Endothelial cell of umbilical vein (primary cell): Measurements from ENCODE around the gene CIB2. TPM values are rescaled to one million over a fixed set of nuclear protein-coding genes. Genes with fewer than 3 reads are reported as not detected.

Experiments
- BruUV-seq: library from RNA; stranded (reverse); fragments of 400-500 nt; replicated peaks from 2 replicates; lab custom pipeline; 2021; lab: Mats Ljungman, UMichigan
- CTCF ChIA-PET: fragments of 300-600, 350-600 bp; sonication (Branson Sonifier 250); formaldehyde crosslinking; loops from one replicate; lab custom pipeline; 2021; ENCODE audit warnings: antibody characterized with exemption, inconsistent platforms; lab: Charles Lee
- POLR2A ChIA-PET: fragments of 300-600, 350-600 bp; sonication (Branson Sonifier 250); formaldehyde crosslinking; loops from one replicate; lab custom pipeline; 2021; ENCODE audit warnings: antibody characterized with exemption, inconsistent platforms; lab: Charles Lee
- DNase-seq: peaks from one replicate; pipeline ENCODE4 v3.0.0-alpha.2; 2011; ENCODE audit warnings: low read depth, low spot score
- FAIRE-seq: peaks from 2 replicates; lab custom pipeline; 2011; peaks lifted over from hg19 to GRCh38; lab: Jason Lieb, UNC
- H2AFZ ChIP-seq: 2 replicates; pipeline ENCODE4 v1.6.0; 2012; ENCODE audit warnings: low read depth, low read length, control low read depth, inconsistent platforms
- H3K27ac ChIP-seq: 2 replicates; pipeline ENCODE4 v1.5.1; 2011; ENCODE audit warnings: low read depth, mild to moderate bottlenecking, control low read depth, low read length, moderate library complexity; ENCODE audit not compliant: insufficient read depth
- H3K27me3 ChIP-seq, 2 experiments: 2 replicates each; pipeline versions ENCODE4 v1.6.0 to v1.6.1; 2011; ENCODE audit warnings: low read length in 2 of 2, mixed read lengths in 1 of 2; ENCODE audit not compliant: control insufficient read depth in 2 of 2, insufficient read depth in 2 of 2
- H3K36me3 ChIP-seq, 2 experiments: 2 replicates in 1 of 2; 3 replicates in 1 of 2; pipeline ENCODE4 v1.5.1; 2011; ENCODE audit warnings: low read length in 2 of 2, mild to moderate bottlenecking in 1 of 2, moderate library complexity in 1 of 2; ENCODE audit not compliant: control insufficient read depth in 2 of 2, insufficient read depth in 2 of 2; ENCODE audit errors: extremely low read depth in 1 of 2
- H3K4me1 ChIP-seq: 3 replicates; pipeline ENCODE4 v1.5.1; 2011; ENCODE audit warnings: mild to moderate bottlenecking, low read length; ENCODE audit not compliant: control insufficient read depth, insufficient read depth; ENCODE audit errors: extremely low read depth
- H3K4me2 ChIP-seq: 2 replicates; pipeline ENCODE4 v1.6.1; 2011; ENCODE audit warnings: low read length, control low read depth, mixed read lengths; ENCODE audit not compliant: insufficient read depth
- H3K4me3 ChIP-seq, 3 experiments: fragments of 200-600 bp in 1 of 3; sonication (generic), shearing (Covaris generic) in 1 of 3; replicated peaks in 1 of 3; 2 replicates each; pipeline ENCODE4 v1.5.1; 2011 to 2016; ENCODE audit warnings: control low read depth in 3 of 3, low read length in 3 of 3, mild to moderate bottlenecking in 2 of 3, inconsistent platforms in 1 of 3, low read depth in 1 of 3, moderate library complexity in 1 of 3; ENCODE audit not compliant: insufficient read depth in 1 of 3
- H3K79me2 ChIP-seq: 2 replicates; pipeline ENCODE4 v1.6.0; 2012; ENCODE audit warnings: low read length, inconsistent platforms; ENCODE audit not compliant: control insufficient read depth, insufficient read depth
- H3K9ac ChIP-seq: replicated peaks from 2 replicates; pipeline ENCODE3; 2011; ENCODE audit warnings: low read length, control low read depth; ENCODE audit not compliant: insufficient read depth; ENCODE audit errors: extremely low read depth
- H3K9me1 ChIP-seq: replicated peaks from 3 replicates; pipeline ENCODE4 v1.6.0; 2011; ENCODE audit warnings: mild to moderate bottlenecking, low read length; ENCODE audit not compliant: control insufficient read depth, insufficient read depth; ENCODE audit errors: extremely low read depth
- H3K9me3 ChIP-seq: replicated peaks from 2 replicates; pipeline ENCODE4 v1.5.1; 2012; ENCODE audit warnings: low read length, inconsistent platforms; ENCODE audit not compliant: control insufficient read depth, insufficient read depth
- H4K20me1 ChIP-seq: replicated peaks from 2 replicates; pipeline ENCODE3; 2011; ENCODE audit warnings: mild to moderate bottlenecking, low read length; ENCODE audit not compliant: control insufficient read depth, insufficient read depth; ENCODE audit errors: extremely low read depth
- GATA2 ChIP-seq: IDR thresholded peaks from 2 replicates; pipeline ENCODE4 v1.7.0; 2011; ENCODE audit warnings: low read depth, mild to moderate bottlenecking, moderate library complexity, mixed read lengths, low read length; ENCODE audit not compliant: insufficient read length, insufficient read depth
- MYC ChIP-seq: IDR thresholded peaks from one replicate; pipeline ENCODE4 v1.6.1; 2011; ENCODE audit warnings: mild to moderate bottlenecking, low read depth, low read length
- POLR2A ChIP-seq: IDR thresholded peaks from 2 replicates; pipeline ENCODE4 v1.6.1; 2012; ENCODE audit warnings: low read depth, mild to moderate bottlenecking, control low read depth, low read length
- POLR2AphosphoS5 ChIP-seq: IDR thresholded peaks from 2 replicates; pipeline ENCODE4 v1.6.1; 2012; ENCODE audit warnings: low read depth, mild to moderate bottlenecking, control low read depth, low read length, moderate library complexity; ENCODE audit not compliant: insufficient read depth
- dilution Hi-C: fragments of 300-500 bp; cut with MboI; formaldehyde crosslinking; loops from one replicate; pipeline ENCODE4 v1.15.0; 2019; ENCODE audit warnings: low sequenced_read_pairs; ENCODE audit not compliant: extremely low pct_ligation_motif_present
- intact Hi-C: fragments of 100-400 bp; cut with micrococcal nuclease; formaldehyde crosslinking; loops from one replicate; pipeline ENCODE4 v1.10.0; 2022
- polyA plus RNA-seq, 4 experiments: library from polyadenylated mRNA; depleted of rRNA in 3 of 4; stranded (reverse) in 3 of 4; unstranded in 1 of 4; fragments of >200 nt; gene quantifications; 2 replicates each; pipeline versions ENCODE4 v1.2.1 to v1.2.3, GENCODE V29; 2011 to 2012; ENCODE audit warnings: missing spikeins in 1 of 4
- total RNA-seq: library from RNA; stranded (reverse); gene quantifications from 2 replicates; pipeline ENCODE4 v1.2.3, GENCODE V29; 2021
- TF ChIP-seq, protein P1 (sequence below), 2 donors: IDR thresholded peaks; 1 replicate in 1 of 2; 2 replicates in 1 of 2; pipeline ENCODE4 v1.5.1; 2011; ENCODE audit warnings: low read length in 2 of 2, mild to moderate bottlenecking in 2 of 2, moderate library complexity in 2 of 2, control low read depth in 1 of 2, inconsistent platforms in 1 of 2, low read depth in 1 of 2; ENCODE audit not compliant: insufficient read depth in 1 of 2; ENCODE audit errors: extremely low read depth in 1 of 2
- TF ChIP-seq, protein P2 (sequence below): IDR thresholded peaks from 2 replicates; pipeline ENCODE4 v1.6.1; 2011; ENCODE audit not compliant: insufficient read depth, insufficient read length

CIB2 gene
- total and polyA plus RNA-seq, 2 donors (not counting 3 experiments of a cell fraction or from before 2014, with no cell fraction given): 4.0 to 7.7 TPM

DNA sequence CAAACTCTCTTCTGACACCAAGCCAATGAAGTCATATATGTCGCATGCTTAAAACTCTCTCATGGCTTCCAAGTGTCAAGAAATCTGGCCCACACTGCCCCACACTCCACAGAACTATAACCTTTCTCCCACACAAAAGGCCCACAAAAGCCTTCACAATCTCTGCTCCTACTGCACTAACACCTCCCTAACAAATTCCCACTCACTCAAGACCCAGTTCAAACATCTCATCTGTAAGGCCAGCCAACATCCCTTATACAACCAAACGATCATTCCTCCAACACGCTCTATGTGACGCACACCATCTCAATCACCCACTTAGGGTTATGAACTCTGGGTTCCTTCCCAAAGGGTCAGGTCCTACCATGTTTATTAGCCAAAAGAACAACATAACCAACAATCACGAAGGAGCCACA lies 67.3 kb downstream of the CIB2 start:
- Histone ChIP-seq H3K9me1 (no peaks in the 10 kb centered on the region), H3K4me3 (no peak overlapping the region), H3K79me2 (peaks cover 80% of the 10 kb centered on the region), H3K27me3 (no peaks in the 10 kb centered on the region), H2AFZ (no peak overlapping the region), H3K4me1 (peaks cover 55% of the 10 kb centered on the region), H3K9ac (no peak overlapping the region), H4K20me1 (no peaks in the 10 kb centered on the region), H3K27ac (no peak overlapping the region), H3K36me3 (no peaks in the 10 kb centered on the region), H3K9me3 (no peaks in the 10 kb centered on the region), H3K4me2 (no peak overlapping the region)
- ChIA-PET CTCF (no interaction called here), POLR2A (no interaction called here)
- dilution Hi-C loops (no loop called here), intact Hi-C loops (loop anchor here (2.0 kb wide), 1 partner anchor 13 kb away; no protein-coding TSS in a partner anchor)
- FAIRE-seq (no peak), DNase-seq (no peak)
- TF ChIP-seq POLR2AphosphoS5 (no peak), GATA2 (no peak), POLR2A (no peak), MYC (no peak)
- TF ChIP-seq, protein P1, sequence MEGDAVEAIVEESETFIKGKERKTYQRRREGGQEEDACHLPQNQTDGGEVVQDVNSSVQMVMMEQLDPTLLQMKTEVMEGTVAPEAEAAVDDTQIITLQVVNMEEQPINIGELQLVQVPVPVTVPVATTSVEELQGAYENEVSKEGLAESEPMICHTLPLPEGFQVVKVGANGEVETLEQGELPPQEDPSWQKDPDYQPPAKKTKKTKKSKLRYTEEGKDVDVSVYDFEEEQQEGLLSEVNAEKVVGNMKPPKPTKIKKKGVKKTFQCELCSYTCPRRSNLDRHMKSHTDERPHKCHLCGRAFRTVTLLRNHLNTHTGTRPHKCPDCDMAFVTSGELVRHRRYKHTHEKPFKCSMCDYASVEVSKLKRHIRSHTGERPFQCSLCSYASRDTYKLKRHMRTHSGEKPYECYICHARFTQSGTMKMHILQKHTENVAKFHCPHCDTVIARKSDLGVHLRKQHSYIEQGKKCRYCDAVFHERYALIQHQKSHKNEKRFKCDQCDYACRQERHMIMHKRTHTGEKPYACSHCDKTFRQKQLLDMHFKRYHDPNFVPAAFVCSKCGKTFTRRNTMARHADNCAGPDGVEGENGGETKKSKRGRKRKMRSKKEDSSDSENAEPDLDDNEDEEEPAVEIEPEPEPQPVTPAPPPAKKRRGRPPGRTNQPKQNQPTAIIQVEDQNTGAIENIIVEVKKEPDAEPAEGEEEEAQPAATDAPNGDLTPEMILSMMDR (IDR thresholded peaks at IDR 0.05; ENCODE audit: extremely low read depth in 1 of 2, insufficient read depth in 1 of 2, low read depth in 1 of 2, low read length in 2 of 2): no peak
- TF ChIP-seq, protein P2, sequence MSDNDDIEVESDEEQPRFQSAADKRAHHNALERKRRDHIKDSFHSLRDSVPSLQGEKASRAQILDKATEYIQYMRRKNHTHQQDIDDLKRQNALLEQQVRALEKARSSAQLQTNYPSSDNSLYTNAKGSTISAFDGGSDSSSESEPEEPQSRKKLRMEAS: no peak
- BruUV-seq: no TSS peak
